CD4-positive, alpha-beta T cell treated with Interleukin-10 for 1 hour (primary cell): Measurements from ENCODE around the gene PDGFA.

Experiments
- DNase-seq: peaks from one replicate; pipeline ENCODE4 v3.0.0-alpha.2; 2020

PDGFA gene

GRCh38 chr7:485188-486081 lies 34.2 kb downstream of the PDGFA start:
- no peak for DNase-seq

DNA sequence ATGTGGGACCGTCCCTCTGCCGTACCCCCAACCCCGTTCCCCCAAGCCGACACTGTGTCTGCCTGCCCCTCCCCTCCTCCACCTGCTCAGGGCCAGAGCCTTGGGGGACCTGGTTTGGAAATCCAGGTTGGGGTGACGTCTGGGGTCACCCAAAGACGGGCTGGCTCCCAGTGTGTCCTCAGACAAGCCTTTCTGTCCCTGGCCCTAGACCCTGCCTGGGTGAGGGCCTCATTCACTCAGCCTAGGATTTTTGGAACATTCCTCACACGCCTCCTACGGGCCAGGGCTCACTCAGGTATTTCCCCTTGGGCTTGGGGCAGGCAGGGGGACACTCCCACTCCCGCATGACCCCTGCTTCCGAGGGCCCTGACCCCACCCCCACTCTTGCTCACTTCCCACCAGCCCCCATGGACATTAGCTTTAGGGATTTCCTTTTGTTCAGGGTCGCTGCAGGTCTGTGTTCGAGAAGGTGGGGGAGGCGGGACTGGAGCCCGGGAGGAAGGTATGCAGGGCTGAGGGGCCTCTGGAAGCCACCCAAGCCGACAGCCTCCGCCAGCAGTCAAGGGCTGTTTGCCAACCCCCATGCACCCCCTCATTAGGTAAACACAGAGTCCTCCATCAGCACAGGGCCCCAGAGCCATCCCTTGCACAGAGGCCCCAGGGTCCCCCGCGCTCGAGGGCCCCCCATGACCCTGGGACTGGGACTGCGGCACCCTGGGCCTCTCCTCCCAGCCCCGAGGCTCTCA lies 35.1 kb downstream of the PDGFA start:
- no peak for DNase-seq

DNA sequence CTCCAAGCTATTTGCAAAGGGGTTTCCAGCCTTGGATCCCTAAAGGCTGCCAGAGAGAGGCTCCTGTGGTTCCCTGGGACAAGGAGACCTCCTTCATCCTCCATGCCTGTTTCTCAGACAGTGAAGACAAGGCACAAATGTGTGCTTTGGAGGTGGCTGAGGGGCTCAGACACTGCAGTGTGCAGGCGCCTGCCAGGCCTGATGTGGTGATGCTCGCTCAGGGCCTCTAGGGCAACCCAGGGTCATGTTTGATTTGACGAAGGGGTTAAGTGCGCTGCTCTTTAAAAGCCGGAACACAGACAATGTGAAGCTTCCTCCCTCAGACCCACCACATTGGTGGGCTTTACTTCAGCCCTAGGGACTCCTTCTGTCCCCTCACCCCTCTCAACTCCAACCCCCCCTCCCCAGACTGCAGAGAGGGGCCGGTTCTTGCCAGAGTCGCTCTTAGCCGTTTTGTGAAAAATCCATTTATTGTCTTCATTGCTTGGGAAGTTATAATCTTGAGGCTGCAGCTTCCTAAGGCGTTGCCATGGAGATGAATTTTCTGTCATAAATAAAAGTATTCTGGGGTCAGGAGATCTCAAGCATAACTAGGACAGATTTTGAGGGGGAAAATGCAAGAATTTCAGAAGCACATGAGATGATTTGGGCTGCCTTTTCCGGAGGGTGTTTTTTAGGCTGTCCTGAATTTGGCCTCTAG lies 35.8 kb downstream of the PDGFA start:
- no peak for DNase-seq

DNA sequence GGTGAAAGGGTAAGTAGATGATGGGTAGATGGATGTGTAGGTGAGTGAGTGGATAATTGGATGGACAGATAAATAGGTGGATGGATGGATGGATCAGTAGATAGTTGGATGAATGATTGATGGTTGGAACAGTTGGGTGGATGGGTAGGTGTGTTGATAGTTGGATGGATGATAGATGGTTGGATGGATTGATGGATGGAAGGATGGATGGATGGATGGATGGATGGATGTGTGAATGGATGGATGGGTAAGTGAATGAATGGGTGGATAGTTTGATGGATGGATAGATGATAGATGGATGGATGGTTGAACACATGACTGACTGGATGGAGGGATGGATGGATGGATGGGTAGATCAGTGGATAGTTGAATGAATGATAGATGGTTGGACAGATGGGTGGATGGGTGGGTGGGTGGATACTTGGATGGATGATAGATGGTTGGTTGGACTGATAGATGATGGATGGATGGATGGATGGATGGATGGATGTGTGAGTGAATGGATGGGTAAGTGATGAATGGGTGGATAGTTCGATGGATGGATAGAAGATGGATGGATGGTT lies 37.0 kb downstream of the PDGFA start:
- no peak for DNase-seq

DNA sequence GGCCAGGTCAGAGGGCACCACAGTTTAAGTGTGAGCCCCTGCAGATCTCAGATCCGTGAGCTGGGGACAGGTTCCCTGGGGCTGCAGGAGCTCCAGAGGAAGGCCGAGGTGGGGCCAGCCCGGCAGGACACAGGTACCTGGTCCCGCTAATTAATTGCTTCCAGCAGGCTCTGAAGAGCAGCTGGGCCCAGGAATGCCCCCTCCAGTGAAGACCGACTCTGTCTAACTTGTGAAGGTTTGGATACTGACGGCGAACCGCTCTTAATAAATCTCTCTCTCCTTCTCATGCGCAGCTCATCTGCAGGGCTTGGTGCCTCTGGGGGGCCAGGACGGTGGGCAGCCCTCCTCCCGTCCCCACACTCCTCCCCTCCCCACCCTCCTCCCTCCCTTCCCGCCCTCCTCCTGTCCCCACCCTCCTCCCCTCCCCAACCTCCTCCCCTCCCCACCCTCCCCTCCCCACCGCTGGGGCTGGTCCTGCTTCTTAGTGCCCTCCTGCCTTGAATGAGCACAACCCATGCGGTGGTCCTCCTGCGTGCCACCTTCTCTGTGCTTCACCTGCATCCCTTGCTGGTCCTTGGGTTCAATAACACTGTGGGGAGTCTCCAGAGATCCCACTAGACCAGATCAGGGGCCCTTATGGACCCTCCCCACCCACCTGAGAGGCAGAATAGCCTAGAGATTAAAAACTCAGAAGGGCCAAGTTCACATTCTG lies 38.3 kb downstream of the PDGFA start:
- no peak for DNase-seq

DNA sequence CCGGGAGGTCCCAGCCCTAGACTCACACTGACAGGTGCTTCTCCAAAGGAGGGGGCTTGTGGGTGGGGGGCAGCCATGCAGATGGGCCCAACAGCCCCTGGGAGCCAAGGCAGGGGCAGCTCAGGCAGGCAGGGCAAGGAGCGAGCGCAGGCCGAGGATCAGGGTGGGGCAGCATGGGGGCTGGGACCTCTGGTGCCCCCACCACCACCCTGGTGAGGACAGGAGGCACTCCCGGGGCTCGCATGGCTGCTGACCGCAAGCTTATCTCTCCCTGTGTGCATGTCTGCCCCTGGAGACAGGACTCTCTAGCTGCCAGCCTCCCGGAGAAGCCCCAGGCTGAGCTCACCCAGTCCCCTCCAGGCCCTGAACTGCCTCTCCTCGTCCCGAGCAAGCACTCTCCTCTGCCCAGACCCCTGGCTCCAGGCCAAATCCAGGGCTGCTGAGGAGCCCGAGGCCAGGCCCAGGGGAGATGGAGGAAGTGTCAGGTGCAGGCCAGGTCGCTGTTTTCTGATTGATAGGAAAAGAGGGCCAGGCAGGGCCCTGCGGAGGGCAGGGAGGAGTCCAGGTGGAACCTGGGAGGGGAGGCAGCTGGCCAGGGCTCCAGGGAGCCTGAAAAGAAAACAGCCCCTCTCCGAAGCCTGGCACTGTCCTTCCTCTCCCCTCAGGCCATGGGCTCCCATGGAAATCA lies 39.0 kb downstream of the PDGFA start:
- no peak for DNase-seq

DNA sequence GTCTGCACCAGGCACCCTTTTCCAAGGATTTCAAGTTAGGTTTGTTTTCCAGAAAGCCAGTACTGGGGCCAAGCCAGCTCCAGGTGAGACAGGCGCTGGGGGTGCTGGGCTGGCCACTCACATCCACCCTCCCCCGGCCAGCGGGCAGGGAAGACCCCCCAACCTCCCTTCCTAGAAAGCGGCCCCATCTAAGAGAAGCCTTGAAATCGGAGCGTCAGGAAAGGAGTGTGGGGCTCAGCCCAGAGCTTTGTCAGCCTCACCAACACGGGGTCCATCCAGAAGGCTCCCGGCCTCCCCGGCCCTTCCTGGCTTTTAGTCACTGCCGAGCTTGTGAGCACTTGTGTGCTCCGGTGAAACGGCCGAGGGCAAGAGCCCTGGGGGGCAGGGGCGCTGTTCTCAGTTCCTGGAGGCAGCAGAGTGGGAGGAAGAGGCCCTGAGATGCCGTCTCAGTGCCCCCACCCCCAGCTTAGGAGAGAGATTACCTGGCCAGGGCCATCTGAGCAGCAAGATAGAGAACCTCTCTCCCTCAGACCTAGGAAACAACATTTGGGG lies 39.6 kb downstream of the PDGFA start:
- DNase-seq = no peak

GRCh38 chr7:479115-479947 lies 40.3 kb downstream of the PDGFA start:
- no peak for DNase-seq

- no peak for DNase-seq
Measured at GRCh38 chr7:477626-478220, 41.9 kb downstream of the PDGFA start.

GRCh38 chr7:476736-477360 lies 42.8 kb downstream of the PDGFA start:
- DNase-seq = no peak

GRCh38 chr7:475951-476441 lies 43.6 kb downstream of the PDGFA start:
- no peak for DNase-seq

- no peak for DNase-seq
Measured at GRCh38 chr7:475425-475728, 44.3 kb downstream of the PDGFA start.

DNA sequence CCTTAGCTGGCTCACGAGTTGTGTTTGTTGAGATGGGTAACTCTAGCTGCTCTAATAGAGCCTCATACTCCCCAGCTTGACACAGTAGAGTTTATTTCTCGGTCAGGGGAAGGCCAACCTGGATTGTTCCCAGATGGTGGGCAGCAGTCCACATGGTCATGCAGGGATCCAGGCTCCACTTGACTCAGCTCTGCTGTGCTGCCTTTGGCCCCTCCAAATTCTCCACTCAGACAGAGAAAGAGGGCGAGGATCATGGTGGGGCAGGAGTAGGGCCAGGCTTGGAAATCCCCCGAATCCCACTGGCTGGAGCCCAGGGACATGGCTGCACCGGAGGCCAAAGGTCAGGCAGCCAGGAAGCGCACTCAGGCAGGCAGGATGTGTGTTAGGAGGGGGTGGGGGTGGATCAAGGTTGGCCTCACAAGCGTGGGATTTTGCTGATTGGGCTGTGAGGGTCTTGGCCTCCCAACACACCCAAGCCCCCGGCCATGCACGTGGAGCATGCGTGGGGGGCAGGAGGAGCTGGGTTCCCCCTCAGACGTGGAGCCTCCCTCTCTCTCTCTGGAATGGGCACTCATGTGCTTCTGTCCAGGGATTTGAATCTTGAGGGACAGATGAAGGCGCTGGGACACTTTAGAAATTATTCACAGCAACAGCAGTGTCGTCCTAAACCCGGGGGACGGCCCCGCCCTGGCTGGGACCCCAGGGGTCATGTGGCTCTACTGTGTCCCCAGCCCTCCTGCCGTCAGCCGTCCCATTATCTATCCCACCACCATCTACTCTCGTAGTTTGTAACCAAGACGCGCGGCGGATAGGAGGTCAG lies 44.8 kb downstream of the PDGFA start:
- no peak for DNase-seq

- DNase-seq = no peak
Measured at GRCh38 chr7:473870-474604, 45.6 kb downstream of the PDGFA start.

DNA sequence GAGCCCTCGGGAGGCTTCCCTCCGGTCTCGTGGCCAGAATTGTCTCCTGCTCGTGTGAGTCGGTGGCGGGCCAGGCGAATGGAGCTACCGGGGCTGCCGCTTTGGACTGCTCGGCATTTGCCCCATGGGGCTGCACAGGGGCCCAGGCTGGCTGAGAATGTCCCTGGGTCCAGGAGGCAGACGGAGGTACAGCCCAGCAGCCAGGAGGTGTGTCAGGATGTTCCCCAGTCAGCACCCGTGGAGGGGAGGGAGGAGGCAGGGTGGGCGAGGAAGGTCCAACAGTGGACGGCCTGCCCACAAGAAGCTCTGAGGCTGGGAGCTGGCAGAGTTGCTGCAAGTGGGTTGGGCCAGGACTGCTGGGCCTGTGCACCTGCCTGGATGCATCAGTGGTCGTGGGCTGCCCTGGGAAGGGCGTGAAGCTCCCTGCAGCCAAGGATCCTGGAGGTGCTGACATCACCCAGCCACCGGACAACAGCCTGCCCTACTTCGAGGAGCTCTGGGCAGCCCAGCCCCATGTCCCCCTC lies 46.4 kb downstream of the PDGFA start:
- DNase-seq = no peak

DNA sequence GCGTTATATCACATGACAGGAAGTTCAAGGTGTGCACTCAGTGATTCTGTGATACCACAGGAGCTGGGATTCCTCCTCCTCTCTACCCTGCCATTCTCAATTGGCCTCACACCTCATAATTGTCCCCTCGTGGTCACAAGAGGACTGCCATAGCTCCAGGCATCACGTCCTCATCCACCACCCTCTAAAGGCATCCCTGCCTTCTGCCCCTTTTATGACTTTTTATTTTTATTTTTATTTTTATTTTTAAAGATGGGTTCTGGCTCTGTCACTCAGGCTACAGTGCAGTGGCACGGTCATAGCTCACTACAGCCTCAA lies 47.0 kb downstream of the PDGFA start:
- DNase-seq = no peak

DNA sequence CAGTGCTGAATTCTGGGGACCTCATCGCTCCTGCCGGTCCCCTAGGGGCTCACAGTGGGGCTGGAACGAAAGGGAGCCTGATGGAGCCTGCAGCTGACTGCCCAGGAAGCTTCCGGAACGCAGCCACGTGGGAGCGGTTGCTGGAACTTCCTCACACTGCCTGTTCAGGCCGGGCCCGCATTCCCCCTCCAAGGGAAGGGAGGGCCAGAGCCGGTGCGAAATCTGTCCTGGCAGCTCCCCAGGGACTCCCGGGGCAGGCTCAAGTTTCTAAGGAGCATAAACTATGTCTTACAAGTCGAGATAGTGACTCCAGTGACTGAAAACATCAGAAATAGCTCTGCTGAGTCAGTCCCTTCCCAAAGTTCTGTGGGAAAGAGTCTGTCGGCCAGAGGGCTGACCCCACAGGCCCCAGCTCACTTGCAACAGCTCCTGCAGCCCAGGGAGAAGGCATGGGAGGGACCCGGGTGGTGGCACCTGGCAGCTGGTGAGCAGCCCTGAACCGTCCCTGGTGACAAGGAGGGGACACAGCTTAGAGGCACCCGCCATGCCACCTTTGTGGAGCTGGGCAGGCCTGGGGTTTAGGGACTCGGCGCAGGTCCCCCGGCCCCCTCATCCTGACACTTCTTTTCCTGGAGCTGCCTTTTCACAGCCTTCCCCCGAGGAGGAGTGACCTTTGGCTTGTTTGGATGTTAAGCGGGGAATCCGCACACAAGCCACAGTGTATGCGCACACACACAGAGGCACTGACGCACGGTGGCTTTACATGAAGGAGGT lies 47.6 kb downstream of the PDGFA start:
- no peak for DNase-seq
